UCSD-AML1 (cell line): Measurements from ENCODE around the gene CCT6B.
A peak's percentile ranks its signal among the peaks of the same experiment; 100 is the strongest.

Source experiments
- DNase-seq: peaks from one replicate; lab custom pipeline; 2025; ENCODE audit not compliant: unreplicated experiment; lab: John Stamatoyannopoulos, UW

CCT6B gene

DNA sequence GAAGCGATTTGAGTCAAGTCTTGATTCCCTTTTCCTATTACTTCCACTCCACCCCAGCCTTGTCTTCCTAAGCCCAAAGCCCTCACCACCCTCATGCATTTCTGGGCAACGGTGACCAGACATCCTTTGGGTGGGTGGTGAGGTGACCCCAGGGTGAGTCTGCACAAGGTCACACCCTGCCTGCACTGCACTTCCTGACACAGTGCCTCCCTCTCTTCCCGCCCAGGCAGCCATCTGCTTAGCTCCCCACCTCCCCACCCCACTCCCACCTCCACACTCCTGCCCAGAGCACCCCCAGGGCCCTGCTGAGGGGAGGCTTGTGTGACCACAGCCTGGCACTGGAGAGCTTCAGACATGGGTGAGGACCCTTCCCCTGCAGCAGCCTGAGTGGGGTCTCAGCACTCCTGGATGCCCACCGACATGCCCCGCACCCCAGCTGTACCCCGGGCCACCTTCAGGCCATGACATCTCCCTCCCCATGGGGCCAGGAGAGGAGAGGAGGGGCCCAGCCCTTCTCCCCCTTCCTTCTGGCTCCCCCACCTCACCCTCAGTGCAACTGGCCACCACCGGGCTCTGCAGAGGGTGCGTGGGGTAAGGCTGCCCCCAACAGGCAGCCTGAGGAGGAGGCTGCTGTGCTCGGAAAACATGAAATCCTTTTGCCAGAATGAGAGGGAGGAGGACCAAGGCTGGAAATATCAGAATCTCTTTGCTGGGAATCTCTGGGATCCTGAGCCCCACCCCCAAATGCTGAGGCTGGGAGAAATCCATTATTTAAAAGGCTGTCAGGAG is 68.6 kb downstream of the CCT6B start:
- DNase-seq = peak; percentile 45

- DNase-seq = peak; percentile 53
Measured at GRCh38 chr17:34886831-34887230, 74.4 kb downstream of the CCT6B start.

- DNase-seq = no peak
Measured at GRCh38 chr17:34885076-34885475, 76.2 kb downstream of the CCT6B start.

- DNase-seq = no peak
Measured at GRCh38 chr17:34884597-34884996, 76.7 kb downstream of the CCT6B start.

DNA sequence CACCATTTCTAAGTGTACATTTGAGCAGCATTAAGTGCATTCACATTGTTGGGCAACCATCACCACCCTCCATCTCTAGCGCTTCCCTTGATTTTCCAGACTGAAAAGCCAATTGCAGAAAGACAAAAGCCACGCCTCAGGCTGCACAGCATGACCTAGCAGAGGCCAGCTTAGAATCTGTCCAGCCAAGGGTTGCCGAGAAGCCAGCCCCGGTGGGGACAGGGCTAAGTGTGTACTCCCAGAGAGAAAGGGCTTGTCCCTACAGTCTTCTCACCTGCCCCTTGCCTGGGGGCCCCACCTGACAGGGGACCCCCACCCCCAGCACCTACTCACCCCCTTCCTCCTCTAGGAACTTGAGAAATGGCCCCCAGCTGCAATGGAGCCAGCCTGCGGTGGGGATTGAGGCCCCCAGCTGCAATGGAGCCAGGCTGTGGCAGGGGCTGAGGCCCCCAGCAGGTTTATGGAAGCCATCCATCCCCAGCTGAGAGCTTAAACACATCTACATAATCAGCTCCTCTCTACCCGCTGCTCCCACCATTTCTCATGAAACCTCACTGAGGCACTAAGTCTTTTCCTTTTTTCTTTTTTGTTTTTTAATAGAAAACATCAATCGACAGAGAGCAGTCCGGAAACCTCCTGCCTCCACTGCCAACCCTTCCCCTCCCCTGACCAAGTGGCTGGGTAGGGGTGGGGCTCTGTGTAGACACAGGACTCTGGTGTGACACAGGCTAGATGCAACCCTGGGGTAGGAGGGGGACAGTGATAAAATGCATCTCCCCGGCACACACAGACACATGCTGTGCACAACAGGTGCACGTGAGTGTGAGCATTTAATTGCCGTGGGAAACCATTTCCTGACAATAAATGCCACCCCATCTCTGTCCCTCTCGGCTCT is 77.9 kb downstream of the CCT6B start:
- DNase-seq = no peak

GRCh38 chr17:34879146-34879545 is 82.1 kb downstream of the CCT6B start:
- DNase-seq = no peak
